K562 (cell line): ENCODE measurements around the gene FGD1. TPM values are rescaled to one million over a fixed set of nuclear protein-coding genes. Genes with fewer than 3 reads are reported as not detected.

Source experiments
- CBX5 ChIP-seq: IDR thresholded peaks from 2 replicates; pipeline ENCODE4 v1.6.1; 2014; ENCODE audit warnings: low read depth, borderline replicate concordance
- E2F1 ChIP-seq: sonication (generic); formaldehyde crosslinking; IDR thresholded peaks from 2 replicates; pipeline ENCODE4 v1.8.1; 2023; ENCODE audit warnings: mild to moderate bottlenecking, missing genetic modification reagents, moderate library complexity
- E2F3 ChIP-seq: fragments of 250-450 bp; sonication (Bioruptor Pico); IDR thresholded peaks from 2 replicates; pipeline ENCODE4 v1.4.0; 2020; ENCODE audit warnings: mild to moderate bottlenecking
- E2F6 ChIP-seq, 2 experiments: IDR thresholded peaks; 2 replicates each; pipeline ENCODE4 v1.6.1; 2011; ENCODE audit warnings: borderline replicate concordance in 1 of 2, control low read depth in 1 of 2, low read depth in 1 of 2, low read length in 1 of 2, mild to moderate bottlenecking in 1 of 2, mixed read lengths in 1 of 2, moderate library complexity in 1 of 2; ENCODE audit not compliant: insufficient read depth in 1 of 2, insufficient read length in 1 of 2, poor library complexity in 1 of 2, severe bottlenecking in 1 of 2; ENCODE audit errors: extremely low read depth in 1 of 2
- JUN ChIP-seq, 2 experiments: sonication (generic) in 1 of 2; formaldehyde crosslinking in 1 of 2; IDR thresholded peaks; 2 replicates each; pipeline versions ENCODE4 v1.6.1 to v1.8.0; 2012 to 2022; ENCODE audit warnings: borderline replicate concordance in 2 of 2, mild to moderate bottlenecking in 2 of 2, improper control_type of control experiment in 1 of 2, low read depth in 1 of 2, low read length in 1 of 2, missing genetic modification reagents in 1 of 2
- KAT2B ChIP-seq: IDR thresholded peaks from one replicate; pipeline ENCODE4 v1.6.1; 2012; ENCODE audit warnings: low read depth, mild to moderate bottlenecking, control low read depth, inconsistent platforms, low read length, moderate library complexity
- KLF6 ChIP-seq: fragments of 250-450 bp; sonication (Bioruptor Pico); IDR thresholded peaks from 2 replicates; pipeline ENCODE4 v1.4.0; 2020; ENCODE audit warnings: mild to moderate bottlenecking, moderate library complexity, borderline replicate concordance
- MNT ChIP-seq, 2 experiments: fragments of 450-650 bp; conservative IDR thresholded peaks; 2 replicates each; pipeline ENCODE4 v1.6.1; 2017; ENCODE audit warnings: mild to moderate bottlenecking in 2 of 2, moderate library complexity in 2 of 2
- MYC ChIP-seq, 2 experiments: fragments of 250-450 bp in 1 of 2; sonication (Bioruptor Pico) in 1 of 2; IDR thresholded peaks; 2 replicates each; pipeline versions ENCODE4 v1.5.1 to v1.6.1; 2012 to 2021; ENCODE audit warnings: low read depth in 2 of 2, borderline replicate concordance in 1 of 2, improper control_type of control experiment in 1 of 2, low read length in 1 of 2, mild to moderate bottlenecking in 1 of 2, moderate library complexity in 1 of 2
- NKRF ChIP-seq: fragments of 450-650 bp; IDR thresholded peaks from 2 replicates; pipeline ENCODE4 v1.6.1; 2016; ENCODE audit warnings: borderline replicate concordance
- NR3C1 ChIP-seq: sonication (generic); formaldehyde crosslinking; IDR thresholded peaks from 2 replicates; pipeline ENCODE4 v1.8.1; 2022; ENCODE audit warnings: missing genetic modification reagents
- RBBP5 ChIP-seq: fragments of 200-600 bp; sonication (generic); IDR thresholded peaks from 2 replicates; pipeline ENCODE4 v1.6.1; 2012; ENCODE audit warnings: borderline replicate concordance, mild to moderate bottlenecking, low read length, control low read depth, inconsistent platforms; ENCODE audit not compliant: insufficient read depth, poor library complexity, severe bottlenecking
- TBP ChIP-seq: optimal IDR thresholded peaks from 2 replicates; pipeline ENCODE3; 2011; ENCODE audit warnings: low read depth, low read length, improper control_type of control experiment
- polyA plus RNA-seq, 8 experiments: library from polyadenylated mRNA; depleted of rRNA in 4 of 8; stranded (reverse) in 5 of 8; unstranded in 3 of 8; fragments of >200 nt; fragmentation: Nextera tagmentation in 2 of 8; fragmentation: Illumina TruSeq in 1 of 8; extraction: Ambion mirVana in 2 of 8; extraction: Trizol in 1 of 8; gene quantifications; 2 replicates each; pipeline versions ENCODE4 v1.2.1 to v1.2.3, GENCODE V29; 2011 to 2014; ENCODE audit warnings: inconsistent platforms in 1 of 8, missing spikeins in 1 of 8
- total RNA-seq, 7 experiments: library from RNA; depleted of rRNA in 6 of 7; stranded (reverse); fragments of >200 nt in 6 of 7; fragmentation: Illumina TruSeq in 2 of 7; extraction: Trizol in 2 of 7; gene quantifications; 2 replicates each; pipeline versions ENCODE4 v1.2.1 to v1.2.3, GENCODE V29; 2011 to 2021; ENCODE audit warnings: low replicate concordance in 1 of 7
- TF ChIP-seq, protein P1 (sequence below): sonication (generic); formaldehyde crosslinking; IDR thresholded peaks from 2 replicates; pipeline ENCODE4 v1.8.0; 2022; ENCODE audit warnings: missing genetic modification reagents, mild to moderate bottlenecking, moderate library complexity, borderline replicate concordance
- TF ChIP-seq, protein P2 (sequence below): fragments of 450-650 bp; IDR thresholded peaks from 2 replicates; pipeline ENCODE4 v1.6.1; 2016

Gene FGD1
- total and polyA plus RNA-seq, 9 of the 15 experiments (the other 6 are each of a cell fraction or from before 2014, with no cell fraction given): 0.01 to 0.09 (median 0.04) TPM; not detected in 2

GRCh38 chrX:54439960-54440871, 55.8 kb downstream of the FGD1 start, which contains the start of gene TSR2 (continued):
- TF ChIP-seq, protein P1, sequence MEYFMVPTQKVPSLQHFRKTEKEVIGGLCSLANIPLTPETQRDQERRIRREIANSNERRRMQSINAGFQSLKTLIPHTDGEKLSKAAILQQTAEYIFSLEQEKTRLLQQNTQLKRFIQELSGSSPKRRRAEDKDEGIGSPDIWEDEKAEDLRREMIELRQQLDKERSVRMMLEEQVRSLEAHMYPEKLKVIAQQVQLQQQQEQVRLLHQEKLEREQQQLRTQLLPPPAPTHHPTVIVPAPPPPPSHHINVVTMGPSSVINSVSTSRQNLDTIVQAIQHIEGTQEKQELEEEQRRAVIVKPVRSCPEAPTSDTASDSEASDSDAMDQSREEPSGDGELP (CRISPR knock-in tag): peak; percentile 39; the same call in 1 of the 2 replicates
- TF ChIP-seq JUN (IDR thresholded peaks at IDR 0.05; ENCODE audit: borderline replicate concordance, low read depth, low read length) (0 out of 2 replicates have a peak, but pooled peaks have one; percentile 16), JUN (CRISPR knock-in tag; IDR thresholded peaks at IDR 0.05; ENCODE audit: borderline replicate concordance) (no peak), E2F6 (IDR thresholded peaks at IDR 0.05; ENCODE audit: borderline replicate concordance in 1 of 2, extremely low read depth in 1 of 2, insufficient read depth in 1 of 2, insufficient read length in 1 of 2, low read depth in 1 of 2, low read length in 1 of 2, poor library complexity in 1 of 2, severe bottlenecking in 1 of 2) (peak in 1 of 2 experiments; percentile 40), E2F1 (CRISPR knock-in tag) (peak; percentile 56; the same call in 1 of the 2 replicates), NR3C1 (CRISPR knock-in tag) (no peak), CBX5 (no peak), KAT2B (no peak), E2F3 (CRISPR knock-in tag) (no peak), MNT (conservative IDR thresholded peaks at IDR 0.05) (peak; percentile 72 to 93), KLF6 (CRISPR knock-in tag) (no peak), RBBP5 (peak; percentile 60), TBP (peak; percentile 85), NKRF (peak; percentile 57; the same call in 1 of the 2 replicates), MYC (IDR thresholded peaks at IDR 0.05; ENCODE audit: low read depth, low read length) (peak; percentile 69), MYC (CRISPR knock-in tag; IDR thresholded peaks at IDR 0.05; ENCODE audit: borderline replicate concordance, low read depth) (no peak)
- TF ChIP-seq, protein P2, sequence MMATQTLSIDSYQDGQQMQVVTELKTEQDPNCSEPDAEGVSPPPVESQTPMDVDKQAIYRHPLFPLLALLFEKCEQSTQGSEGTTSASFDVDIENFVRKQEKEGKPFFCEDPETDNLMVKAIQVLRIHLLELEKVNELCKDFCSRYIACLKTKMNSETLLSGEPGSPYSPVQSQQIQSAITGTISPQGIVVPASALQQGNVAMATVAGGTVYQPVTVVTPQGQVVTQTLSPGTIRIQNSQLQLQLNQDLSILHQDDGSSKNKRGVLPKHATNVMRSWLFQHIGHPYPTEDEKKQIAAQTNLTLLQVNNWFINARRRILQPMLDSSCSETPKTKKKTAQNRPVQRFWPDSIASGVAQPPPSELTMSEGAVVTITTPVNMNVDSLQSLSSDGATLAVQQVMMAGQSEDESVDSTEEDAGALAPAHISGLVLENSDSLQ: peak; percentile 78
